Prostate gland (tissue), 2 donors: ENCODE results near the gene PAF1.

Experiments used
- CTCF ChIP-seq, 4 experiments: fragments of 200-600 bp in 2 of 4; fragments of 450-650 bp in 2 of 4; sonication (generic) in 2 of 4; IDR thresholded peaks; 1 replicate in 3 of 4; 2 replicates in 1 of 4; pipeline ENCODE4 v1.5.1; 2016 to 2019; ENCODE audit warnings: antibody characterized with exemption in 4 of 4, mild to moderate bottlenecking in 2 of 4, moderate library complexity in 2 of 4
- POLR2AphosphoS5 ChIP-seq: sonication (generic); formaldehyde crosslinking; IDR thresholded peaks from one replicate; pipeline ENCODE4 v1.6.1; 2017; ENCODE audit warnings: antibody characterized with exemption

GRCh38 chr19:39411832-39412099, 20.9 kb upstream of the PAF1 start:
- TF ChIP-seq POLR2AphosphoS5 (no peak), CTCF (IDR thresholded peaks at IDR 0.05) (peak; percentile 85 to 99 (median 98))
